GM12878 (cell line): Measurements from ENCODE around the gene TATDN3. TPM values are rescaled to one million over a fixed set of nuclear protein-coding genes. Genes with fewer than 3 reads are reported as not detected.

Source experiments
- BMI1 ChIP-seq: fragments of 450-650 bp; IDR thresholded peaks from 2 replicates; pipeline ENCODE4 v1.6.1; 2016; ENCODE audit warnings: mild to moderate bottlenecking, moderate library complexity, borderline replicate concordance
- HCFC1 ChIP-seq: fragments of 150-350 bp; IDR thresholded peaks from 2 replicates; pipeline ENCODE4 v1.6.1; 2014; ENCODE audit warnings: low read length
- JUND ChIP-seq: IDR thresholded peaks from 2 replicates; pipeline ENCODE4 v1.6.1; 2012; ENCODE audit warnings: low read depth, mild to moderate bottlenecking, low read length, improper control_type of control experiment, moderate library complexity
- MEF2A ChIP-seq: IDR thresholded peaks from 2 replicates; pipeline ENCODE4 v1.6.1; 2011; ENCODE audit warnings: low read depth, mild to moderate bottlenecking, low read length, moderate library complexity; ENCODE audit not compliant: insufficient read depth
- POLR2AphosphoS5 ChIP-seq: IDR thresholded peaks from 2 replicates; pipeline ENCODE4 v1.6.1; 2011; ENCODE audit warnings: mild to moderate bottlenecking, low read length, inconsistent platforms
- RAD51 ChIP-seq: fragments of 450-650 bp; IDR thresholded peaks from 2 replicates; pipeline ENCODE4 v1.6.1; 2016; ENCODE audit warnings: moderate library complexity, mild to moderate bottlenecking, inconsistent platforms
- SREBF2 ChIP-seq: IDR thresholded peaks from 2 replicates; pipeline ENCODE4 v1.6.1; 2012; ENCODE audit warnings: mild to moderate bottlenecking, low read length
- STAT1 ChIP-seq: fragments of 450-650 bp; conservative IDR thresholded peaks from 2 replicates; pipeline ENCODE4 v1.6.1; 2014; ENCODE audit warnings: antibody characterized with exemption, mild to moderate bottlenecking
- STAT3 ChIP-seq: IDR thresholded peaks from 2 replicates; pipeline ENCODE4 v1.6.1; 2011; ENCODE audit warnings: low read depth, low read length, improper control_type of control experiment
- SUPT20H ChIP-seq: IDR thresholded peaks from 2 replicates; pipeline ENCODE4 v1.6.1; 2011; ENCODE audit warnings: low read depth, mild to moderate bottlenecking, low read length, moderate library complexity, borderline replicate concordance; ENCODE audit not compliant: control insufficient read depth
- TCF12 ChIP-seq: IDR thresholded peaks from 2 replicates; pipeline ENCODE4 v1.6.1; 2011; ENCODE audit warnings: low read depth, mild to moderate bottlenecking, low read length
- WRNIP1 ChIP-seq: IDR thresholded peaks from 2 replicates; pipeline ENCODE4 v1.6.1; 2011; ENCODE audit warnings: low read depth, low read length, improper control_type of control experiment, borderline replicate concordance
- ZNF622 ChIP-seq: fragments of 450-650 bp; IDR thresholded peaks from 2 replicates; pipeline ENCODE4 v1.6.1; 2017; ENCODE audit warnings: mild to moderate bottlenecking, inconsistent platforms
- polyA plus RNA-seq, 11 experiments: library from polyadenylated mRNA; depleted of rRNA in 4 of 11; unstranded in 6 of 11; stranded (reverse) in 5 of 11; fragments of >200 nt; fragmentation: Nextera tagmentation in 4 of 11; fragmentation: Illumina TruSeq in 1 of 11; extraction: Ambion mirVana in 4 of 11; extraction: Trizol in 1 of 11; gene quantifications; 1 replicate in 1 of 11; 2 replicates in 10 of 11; pipeline versions ENCODE4 v1.2.1 to v1.2.3, GENCODE V29; 2011 to 2016; ENCODE audit warnings: inconsistent platforms in 2 of 11, missing spikeins in 2 of 11, low read depth in 1 of 11
- total RNA-seq, 4 experiments: library from RNA; depleted of rRNA in 3 of 4; stranded (reverse); fragments of >200 nt in 3 of 4; fragmentation: Illumina TruSeq in 1 of 4; extraction: Trizol in 1 of 4; gene quantifications; 2 replicates each; pipeline versions ENCODE4 v1.2.1 to v1.2.3, GENCODE V29; 2013 to 2021
- TF ChIP-seq, protein P1 (sequence below): fragments of 450-650 bp; formaldehyde crosslinking; IDR thresholded peaks from 2 replicates; pipeline ENCODE4 v1.5.0; 2022; ENCODE audit warnings: mild to moderate bottlenecking, missing genetic modification characterization
- TF ChIP-seq, protein P2 (sequence below): IDR thresholded peaks from 2 replicates; pipeline ENCODE4 v1.6.1; 2012; ENCODE audit warnings: low read depth, low read length, improper control_type of control experiment
- TF ChIP-seq, protein P3 (sequence below): fragments of 450-650 bp; IDR thresholded peaks from 2 replicates; pipeline ENCODE4 v1.6.1; 2014; ENCODE audit warnings: mild to moderate bottlenecking
- TF ChIP-seq, protein P4 (sequence below): fragments of 450-650 bp; IDR thresholded peaks from 2 replicates; pipeline ENCODE4 v1.6.1; 2018; ENCODE audit warnings: mild to moderate bottlenecking, low read depth, moderate library complexity; ENCODE audit not compliant: partially characterized antibody
- TF ChIP-seq, protein P5 (sequence below): fragments of 450-650 bp; IDR thresholded peaks from 2 replicates; pipeline ENCODE4 v1.6.1; 2017; ENCODE audit warnings: mild to moderate bottlenecking
- TF ChIP-seq, protein P6 (sequence below): IDR thresholded peaks from 2 replicates; pipeline ENCODE4 v1.6.1; 2011; ENCODE audit warnings: low read depth, low read length, improper control_type of control experiment, borderline replicate concordance

TATDN3 gene
- total and polyA plus RNA-seq, 10 of the 15 experiments (the other 5 are each of a cell fraction or from before 2014, with no cell fraction given), result 15.5 to 40.0 (median 22.7) TPM

DNA sequence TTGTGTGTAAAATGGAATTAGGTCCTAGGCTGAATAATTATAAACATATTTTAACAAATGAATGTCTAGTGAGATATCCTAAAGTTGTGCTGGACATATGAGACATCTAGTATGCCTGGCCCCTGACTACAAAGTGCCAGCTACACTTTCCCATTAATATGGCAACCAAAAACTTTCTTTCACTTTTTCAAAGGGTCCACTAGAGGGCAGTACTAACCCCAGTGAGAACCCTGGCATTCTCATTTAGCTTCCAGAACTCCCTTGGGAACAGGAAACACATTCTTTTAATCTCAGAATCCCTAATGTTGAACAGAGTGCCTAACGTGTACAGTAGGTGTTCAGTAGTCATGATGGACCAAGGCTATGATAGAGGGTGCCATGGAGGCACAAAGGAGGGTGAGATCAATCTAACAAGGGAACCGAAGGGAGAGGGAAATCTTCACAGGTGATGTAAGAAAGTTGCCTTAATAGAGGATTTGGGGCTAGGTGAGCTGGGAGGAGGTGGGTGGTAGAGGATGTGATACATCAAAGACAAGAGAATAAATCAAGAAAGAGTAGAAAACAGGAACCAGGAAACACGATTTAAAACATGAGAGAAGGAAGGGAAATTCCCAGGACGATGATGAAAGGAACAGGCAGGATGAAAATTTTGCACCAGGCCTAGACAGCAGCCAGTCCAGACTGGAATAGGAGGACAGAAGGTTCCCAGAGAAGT is 41.7 kb upstream of the TATDN3 start (continued):
- TF ChIP-seq, protein P1, sequence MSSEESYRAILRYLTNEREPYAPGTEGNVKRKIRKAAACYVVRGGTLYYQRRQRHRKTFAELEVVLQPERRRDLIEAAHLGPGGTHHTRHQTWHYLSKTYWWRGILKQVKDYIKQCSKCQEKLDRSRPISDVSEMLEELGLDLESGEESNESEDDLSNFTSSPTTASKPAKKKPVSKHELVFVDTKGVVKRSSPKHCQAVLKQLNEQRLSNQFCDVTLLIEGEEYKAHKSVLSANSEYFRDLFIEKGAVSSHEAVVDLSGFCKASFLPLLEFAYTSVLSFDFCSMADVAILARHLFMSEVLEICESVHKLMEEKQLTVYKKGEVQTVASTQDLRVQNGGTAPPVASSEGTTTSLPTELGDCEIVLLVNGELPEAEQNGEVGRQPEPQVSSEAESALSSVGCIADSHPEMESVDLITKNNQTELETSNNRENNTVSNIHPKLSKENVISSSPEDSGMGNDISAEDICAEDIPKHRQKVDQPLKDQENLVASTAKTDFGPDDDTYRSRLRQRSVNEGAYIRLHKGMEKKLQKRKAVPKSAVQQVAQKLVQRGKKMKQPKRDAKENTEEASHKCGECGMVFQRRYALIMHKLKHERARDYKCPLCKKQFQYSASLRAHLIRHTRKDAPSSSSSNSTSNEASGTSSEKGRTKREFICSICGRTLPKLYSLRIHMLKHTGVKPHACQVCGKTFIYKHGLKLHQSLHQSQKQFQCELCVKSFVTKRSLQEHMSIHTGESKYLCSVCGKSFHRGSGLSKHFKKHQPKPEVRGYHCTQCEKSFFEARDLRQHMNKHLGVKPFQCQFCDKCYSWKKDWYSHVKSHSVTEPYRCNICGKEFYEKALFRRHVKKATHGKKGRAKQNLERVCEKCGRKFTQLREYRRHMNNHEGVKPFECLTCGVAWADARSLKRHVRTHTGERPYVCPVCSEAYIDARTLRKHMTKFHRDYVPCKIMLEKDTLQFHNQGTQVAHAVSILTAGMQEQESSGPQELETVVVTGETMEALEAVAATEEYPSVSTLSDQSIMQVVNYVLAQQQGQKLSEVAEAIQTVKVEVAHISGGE (CRISPR knock-in tag), result no peak
- no peak for TF ChIP-seq JUND
- no peak for TF ChIP-seq ZNF622
- TF ChIP-seq TCF12, result no peak
- no peak for TF ChIP-seq STAT1
- TF ChIP-seq MEF2A, result no peak
- TF ChIP-seq STAT3, result no peak
- no peak for TF ChIP-seq HCFC1
- no peak for TF ChIP-seq RAD51
- TF ChIP-seq, protein P2, sequence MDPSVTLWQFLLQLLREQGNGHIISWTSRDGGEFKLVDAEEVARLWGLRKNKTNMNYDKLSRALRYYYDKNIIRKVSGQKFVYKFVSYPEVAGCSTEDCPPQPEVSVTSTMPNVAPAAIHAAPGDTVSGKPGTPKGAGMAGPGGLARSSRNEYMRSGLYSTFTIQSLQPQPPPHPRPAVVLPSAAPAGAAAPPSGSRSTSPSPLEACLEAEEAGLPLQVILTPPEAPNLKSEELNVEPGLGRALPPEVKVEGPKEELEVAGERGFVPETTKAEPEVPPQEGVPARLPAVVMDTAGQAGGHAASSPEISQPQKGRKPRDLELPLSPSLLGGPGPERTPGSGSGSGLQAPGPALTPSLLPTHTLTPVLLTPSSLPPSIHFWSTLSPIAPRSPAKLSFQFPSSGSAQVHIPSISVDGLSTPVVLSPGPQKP, result no peak; the same call in 1 of the 2 replicates
- no peak for TF ChIP-seq BMI1
- TF ChIP-seq, protein P3, sequence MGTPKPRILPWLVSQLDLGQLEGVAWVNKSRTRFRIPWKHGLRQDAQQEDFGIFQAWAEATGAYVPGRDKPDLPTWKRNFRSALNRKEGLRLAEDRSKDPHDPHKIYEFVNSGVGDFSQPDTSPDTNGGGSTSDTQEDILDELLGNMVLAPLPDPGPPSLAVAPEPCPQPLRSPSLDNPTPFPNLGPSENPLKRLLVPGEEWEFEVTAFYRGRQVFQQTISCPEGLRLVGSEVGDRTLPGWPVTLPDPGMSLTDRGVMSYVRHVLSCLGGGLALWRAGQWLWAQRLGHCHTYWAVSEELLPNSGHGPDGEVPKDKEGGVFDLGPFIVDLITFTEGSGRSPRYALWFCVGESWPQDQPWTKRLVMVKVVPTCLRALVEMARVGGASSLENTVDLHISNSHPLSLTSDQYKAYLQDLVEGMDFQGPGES, result no peak
- TF ChIP-seq, protein P4, sequence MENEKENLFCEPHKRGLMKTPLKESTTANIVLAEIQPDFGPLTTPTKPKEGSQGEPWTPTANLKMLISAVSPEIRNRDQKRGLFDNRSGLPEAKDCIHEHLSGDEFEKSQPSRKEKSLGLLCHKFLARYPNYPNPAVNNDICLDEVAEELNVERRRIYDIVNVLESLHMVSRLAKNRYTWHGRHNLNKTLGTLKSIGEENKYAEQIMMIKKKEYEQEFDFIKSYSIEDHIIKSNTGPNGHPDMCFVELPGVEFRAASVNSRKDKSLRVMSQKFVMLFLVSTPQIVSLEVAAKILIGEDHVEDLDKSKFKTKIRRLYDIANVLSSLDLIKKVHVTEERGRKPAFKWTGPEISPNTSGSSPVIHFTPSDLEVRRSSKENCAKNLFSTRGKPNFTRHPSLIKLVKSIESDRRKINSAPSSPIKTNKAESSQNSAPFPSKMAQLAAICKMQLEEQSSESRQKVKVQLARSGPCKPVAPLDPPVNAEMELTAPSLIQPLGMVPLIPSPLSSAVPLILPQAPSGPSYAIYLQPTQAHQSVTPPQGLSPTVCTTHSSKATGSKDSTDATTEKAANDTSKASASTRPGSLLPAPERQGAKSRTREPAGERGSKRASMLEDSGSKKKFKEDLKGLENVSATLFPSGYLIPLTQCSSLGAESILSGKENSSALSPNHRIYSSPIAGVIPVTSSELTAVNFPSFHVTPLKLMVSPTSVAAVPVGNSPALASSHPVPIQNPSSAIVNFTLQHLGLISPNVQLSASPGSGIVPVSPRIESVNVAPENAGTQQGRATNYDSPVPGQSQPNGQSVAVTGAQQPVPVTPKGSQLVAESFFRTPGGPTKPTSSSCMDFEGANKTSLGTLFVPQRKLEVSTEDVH, result no peak
- TF ChIP-seq WRNIP1, result no peak
- no peak for TF ChIP-seq POLR2AphosphoS5
- no peak for TF ChIP-seq SUPT20H
- TF ChIP-seq, protein P5, sequence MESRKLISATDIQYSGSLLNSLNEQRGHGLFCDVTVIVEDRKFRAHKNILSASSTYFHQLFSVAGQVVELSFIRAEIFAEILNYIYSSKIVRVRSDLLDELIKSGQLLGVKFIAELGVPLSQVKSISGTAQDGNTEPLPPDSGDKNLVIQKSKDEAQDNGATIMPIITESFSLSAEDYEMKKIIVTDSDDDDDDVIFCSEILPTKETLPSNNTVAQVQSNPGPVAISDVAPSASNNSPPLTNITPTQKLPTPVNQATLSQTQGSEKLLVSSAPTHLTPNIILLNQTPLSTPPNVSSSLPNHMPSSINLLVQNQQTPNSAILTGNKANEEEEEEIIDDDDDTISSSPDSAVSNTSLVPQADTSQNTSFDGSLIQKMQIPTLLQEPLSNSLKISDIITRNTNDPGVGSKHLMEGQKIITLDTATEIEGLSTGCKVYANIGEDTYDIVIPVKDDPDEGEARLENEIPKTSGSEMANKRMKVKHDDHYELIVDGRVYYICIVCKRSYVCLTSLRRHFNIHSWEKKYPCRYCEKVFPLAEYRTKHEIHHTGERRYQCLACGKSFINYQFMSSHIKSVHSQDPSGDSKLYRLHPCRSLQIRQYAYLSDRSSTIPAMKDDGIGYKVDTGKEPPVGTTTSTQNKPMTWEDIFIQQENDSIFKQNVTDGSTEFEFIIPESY, result no peak
- no peak for TF ChIP-seq SREBF2
- TF ChIP-seq, protein P6, sequence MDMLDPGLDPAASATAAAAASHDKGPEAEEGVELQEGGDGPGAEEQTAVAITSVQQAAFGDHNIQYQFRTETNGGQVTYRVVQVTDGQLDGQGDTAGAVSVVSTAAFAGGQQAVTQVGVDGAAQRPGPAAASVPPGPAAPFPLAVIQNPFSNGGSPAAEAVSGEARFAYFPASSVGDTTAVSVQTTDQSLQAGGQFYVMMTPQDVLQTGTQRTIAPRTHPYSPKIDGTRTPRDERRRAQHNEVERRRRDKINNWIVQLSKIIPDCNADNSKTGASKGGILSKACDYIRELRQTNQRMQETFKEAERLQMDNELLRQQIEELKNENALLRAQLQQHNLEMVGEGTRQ, result no peak
